Stimulated activated CD8-positive, alpha-beta memory T cell treated with anti-CD3 and anti-CD28 coated beads, Interleukin-2, amount 100 ng/mL, for 48 hours (primary cell): ENCODE measurements around the gene PACSIN2.
"Not testable (repeated sequence)": the region's sequence is repeated elsewhere in the genome, so short reads cannot be mapped to it uniquely, and the experiment has no call there.

Experiments
- DNase-seq, 2 donors: peaks; one replicate each; pipeline ENCODE4 v3.0.0-alpha.2; 2020; ENCODE audit warnings: low read depth in 2 of 2

Gene PACSIN2

DNA sequence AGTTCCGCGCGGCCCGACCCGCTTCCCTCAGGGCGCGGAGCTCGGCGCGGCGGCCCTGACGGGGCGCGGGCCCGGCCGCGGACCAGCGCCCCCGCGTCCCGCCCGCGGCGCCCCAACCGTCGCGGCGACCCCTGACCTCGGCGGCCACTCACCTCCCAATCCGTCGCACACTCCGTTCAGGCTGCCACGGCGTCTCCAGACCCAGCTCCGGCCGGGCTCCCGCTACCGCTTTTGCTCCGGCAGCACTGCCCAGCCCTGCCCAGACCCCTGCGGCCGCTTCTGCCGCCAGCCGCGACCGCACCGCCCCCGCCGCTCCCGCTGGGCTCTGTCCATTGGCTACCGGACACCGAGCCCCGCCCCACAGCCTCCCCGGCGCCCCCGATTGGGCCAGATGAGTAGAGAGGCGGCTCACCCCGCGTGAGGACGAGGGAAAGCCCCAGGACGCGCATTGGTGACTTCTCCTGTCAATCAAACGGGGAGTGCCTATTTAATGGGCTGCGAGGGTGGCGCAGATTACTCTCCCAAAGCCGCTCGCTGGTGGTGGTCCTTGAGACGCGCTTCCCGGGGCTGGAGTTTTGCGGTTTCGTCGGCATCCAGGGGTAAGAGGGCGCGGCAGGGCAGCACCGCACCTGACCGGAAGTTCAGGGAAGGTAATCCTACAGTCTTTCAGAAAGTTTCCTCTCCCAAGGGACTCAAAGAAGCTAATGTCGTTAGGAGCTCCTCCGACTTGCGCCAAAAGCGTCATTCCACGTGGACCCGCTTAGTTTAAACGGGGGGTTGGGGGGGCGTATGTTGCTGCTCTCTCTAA is at the start of gene PACSIN2:
Gene PACSIN2 (minus strand): TSS at position 281 of the 808 bp plus-strand sequence. CDS start 103,069 bp downstream, outside the sequence.
- DNase-seq, result peak; percentile 97

DNA sequence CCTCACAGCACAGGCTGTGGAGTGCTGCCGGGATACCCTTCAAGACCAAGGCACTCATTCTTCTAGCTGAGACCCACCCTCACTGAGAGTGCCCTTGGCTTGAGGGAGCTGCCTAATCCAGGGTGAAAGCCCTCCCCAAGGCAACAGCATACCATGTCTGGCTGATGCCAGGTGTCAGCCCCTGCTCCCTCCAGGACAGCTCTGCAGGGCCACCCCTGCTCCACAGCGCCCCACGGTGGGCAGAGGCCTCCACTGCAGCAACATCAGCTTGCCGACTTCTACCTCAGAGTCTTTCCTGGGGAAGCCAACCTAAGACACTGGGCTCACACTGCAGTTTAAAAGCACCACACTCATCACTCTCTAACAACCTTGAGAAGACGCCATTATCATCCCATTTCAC is 45.2 kb upstream of the PACSIN2 start:
- DNase-seq, result peak; percentile 27 to 44

DNA sequence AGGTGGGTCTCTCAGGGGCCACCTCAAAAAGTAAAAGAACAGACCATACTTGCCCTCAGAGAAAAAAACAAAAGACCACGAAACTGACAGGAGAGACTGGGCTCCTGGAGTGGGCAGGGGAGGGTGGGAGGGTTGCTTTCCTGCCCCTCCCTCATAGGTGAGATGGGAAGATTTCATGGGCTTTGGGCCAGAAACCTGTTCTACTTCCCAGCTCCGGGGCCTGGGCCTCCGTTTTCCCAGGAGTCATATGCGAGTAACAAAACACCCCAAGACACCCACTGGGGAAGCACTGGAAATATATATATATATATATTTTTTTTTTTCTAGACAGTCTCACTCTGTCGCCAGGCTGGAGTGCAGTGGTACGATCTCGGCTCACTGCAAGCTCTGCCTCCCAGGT is 42.7 kb upstream of the PACSIN2 start:
- DNase-seq, result no peak

DNA sequence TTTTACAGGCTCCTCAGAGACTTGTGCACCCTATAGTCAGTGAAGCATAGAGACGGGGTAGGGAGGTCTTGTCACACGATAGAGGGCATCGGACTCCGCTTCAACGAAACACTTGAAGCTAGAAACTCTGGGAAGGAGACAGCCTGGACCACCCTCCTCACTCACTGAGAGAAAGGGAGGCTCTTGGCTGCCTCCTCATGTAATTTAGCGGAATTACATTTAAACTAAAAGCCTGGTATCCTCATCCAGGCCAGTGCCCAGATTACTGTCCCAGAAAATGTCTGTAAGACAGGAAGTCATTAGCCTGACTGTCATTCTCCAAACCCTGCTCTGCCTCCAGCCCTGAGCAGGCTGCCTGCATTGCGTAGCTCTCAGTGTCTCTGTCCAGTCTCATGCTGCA is 38.2 kb upstream of the PACSIN2 start:
- no peak for DNase-seq

GRCh38 chr22:43050995-43051394 is 36.0 kb upstream of the PACSIN2 start:
- DNase-seq, result no peak

GRCh38 chr22:43047605-43048004 is 32.7 kb upstream of the PACSIN2 start:
- DNase-seq, result no peak

DNA sequence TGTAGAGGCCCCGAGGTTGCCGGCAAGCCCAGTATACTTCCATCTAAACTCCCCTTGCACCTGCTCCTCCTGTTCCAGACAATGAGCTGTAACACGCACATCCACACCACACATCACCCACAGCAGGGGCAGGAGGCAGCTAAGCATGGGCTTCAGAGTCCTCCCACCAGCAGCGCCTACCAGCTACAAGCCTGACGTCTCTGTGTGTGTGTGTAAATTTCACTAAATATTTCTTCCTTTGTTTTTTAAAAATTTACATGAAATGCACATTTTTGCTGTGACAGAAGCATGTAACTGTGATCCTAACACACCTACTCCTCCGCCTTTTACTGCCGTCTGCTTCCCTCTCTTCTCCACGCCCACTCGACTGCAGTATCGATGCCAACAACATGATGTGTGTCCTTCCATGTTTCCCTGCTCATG is 29.4 kb upstream of the PACSIN2 start:
- no peak for DNase-seq

DNA sequence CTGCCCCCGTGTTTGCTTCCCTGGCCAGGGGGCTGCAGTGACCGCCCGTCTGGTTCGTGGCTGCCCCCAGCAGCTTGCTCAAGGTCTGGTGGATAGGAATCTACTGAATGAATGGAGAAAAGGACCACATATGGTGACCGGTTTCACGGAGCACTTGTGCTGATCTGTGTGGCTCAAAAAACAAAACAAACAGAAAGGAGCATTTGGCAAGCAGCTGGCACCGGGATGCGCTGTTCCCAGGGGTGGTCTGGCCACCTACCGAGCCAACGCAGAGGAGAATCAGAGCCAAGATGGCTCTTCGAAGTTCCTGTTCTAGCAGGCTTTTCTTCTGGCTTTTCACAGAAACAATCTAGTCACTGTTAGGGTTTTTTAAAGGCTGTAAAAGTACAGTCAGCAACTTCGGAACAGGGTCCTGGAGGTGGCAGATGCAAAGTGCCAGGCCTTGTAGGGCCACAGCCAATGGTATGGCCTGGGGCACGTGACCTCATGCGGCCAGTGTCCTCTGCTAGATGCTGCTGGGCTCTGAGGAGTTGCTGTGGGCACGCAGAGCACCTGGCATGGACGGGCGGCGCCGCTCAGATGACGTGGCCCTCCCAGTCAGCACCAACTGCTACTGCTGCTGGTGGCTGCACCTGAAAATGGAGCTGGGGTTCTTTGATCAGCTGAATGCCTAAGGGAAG is 27.3 kb upstream of the PACSIN2 start:
- DNase-seq, result no peak

DNA sequence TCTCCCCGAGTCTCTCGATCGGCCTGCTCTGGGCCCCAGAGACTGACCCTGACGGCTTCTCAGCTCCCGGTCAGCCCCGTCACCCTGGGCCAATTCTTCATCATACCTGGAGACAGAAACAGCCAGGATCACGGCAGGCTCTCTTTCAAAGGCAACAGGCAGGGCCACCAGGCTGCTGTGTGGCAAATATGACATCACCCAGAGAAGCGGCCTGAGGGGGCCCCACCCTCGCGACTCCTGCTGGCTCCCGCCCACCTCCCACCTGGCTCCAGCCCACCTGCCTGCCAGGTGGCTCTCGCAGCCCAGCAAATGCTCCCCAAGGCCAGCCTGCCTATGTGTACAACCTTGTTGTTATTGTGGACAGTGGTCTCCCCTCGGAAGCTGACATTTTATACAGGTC is 24.9 kb upstream of the PACSIN2 start:
- no peak for DNase-seq

DNA sequence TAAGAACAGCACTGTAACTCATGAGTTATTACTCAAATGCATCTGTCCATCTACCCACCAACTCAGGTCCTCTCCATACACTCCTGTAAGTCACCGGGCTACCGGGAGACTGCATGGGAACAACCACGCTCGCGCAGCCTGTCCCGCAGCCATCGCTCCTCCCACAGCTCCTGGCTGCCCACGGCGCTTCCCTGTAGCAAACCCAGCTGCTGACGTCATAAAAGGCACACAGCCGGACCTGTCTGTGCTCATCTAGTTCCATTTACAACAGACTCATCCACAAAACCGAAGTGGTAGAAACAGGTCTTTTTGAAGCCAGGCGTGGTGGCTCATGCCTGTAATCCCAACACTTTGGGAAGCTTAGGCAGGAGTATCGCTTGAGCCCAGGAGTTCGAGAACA is 23.4 kb upstream of the PACSIN2 start:
- no peak for DNase-seq

DNA sequence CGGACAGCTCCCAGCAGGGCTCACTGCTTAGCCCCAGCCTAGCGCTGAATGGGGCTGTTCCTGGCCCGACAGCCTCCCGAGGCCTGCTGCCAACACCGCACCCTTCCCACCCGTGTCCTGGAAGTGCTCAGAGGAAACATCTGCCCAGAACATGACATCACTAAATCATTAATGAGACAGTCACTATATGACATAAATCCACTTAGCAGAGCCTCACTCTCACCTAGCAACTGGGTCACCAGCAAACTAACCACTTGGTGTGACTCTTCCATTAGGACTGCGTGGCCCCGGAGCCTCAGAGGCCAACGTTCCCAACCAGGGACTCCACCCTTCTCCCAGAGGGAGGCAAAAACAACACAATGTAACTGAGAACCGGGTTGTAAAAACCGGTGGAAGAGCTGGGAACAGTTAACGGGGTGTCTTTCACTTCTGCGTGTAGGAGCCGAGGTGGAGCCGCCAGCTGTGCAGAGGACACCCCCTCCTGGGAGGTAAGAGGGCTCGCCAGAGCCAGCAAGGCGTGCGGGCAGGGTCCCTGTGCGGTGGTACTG is 21.4 kb upstream of the PACSIN2 start:
- no peak for DNase-seq

GRCh38 chr22:43035250-43035649 is 20.3 kb upstream of the PACSIN2 start:
- DNase-seq, result no peak

DNA sequence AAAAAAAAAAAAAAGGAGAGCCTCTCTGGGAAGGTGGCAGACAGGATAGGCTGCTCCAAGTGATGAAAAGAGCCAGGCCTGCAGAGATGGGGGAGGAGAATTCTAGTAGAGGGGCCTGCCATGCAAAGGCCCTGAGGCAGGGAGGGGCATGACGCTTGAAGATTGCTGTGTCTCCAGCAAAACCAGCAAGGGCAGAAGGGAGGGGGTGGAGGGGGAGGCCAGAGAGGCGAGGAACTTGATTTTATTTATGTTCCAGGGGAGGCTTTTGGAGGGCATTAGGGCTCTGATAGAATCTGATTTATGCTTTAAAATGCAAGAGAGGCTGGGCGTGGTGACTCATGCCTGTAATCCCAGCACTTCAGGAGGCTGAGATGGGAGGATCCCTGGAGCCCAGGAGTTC is 16.7 kb upstream of the PACSIN2 start:
- no peak for DNase-seq

DNA sequence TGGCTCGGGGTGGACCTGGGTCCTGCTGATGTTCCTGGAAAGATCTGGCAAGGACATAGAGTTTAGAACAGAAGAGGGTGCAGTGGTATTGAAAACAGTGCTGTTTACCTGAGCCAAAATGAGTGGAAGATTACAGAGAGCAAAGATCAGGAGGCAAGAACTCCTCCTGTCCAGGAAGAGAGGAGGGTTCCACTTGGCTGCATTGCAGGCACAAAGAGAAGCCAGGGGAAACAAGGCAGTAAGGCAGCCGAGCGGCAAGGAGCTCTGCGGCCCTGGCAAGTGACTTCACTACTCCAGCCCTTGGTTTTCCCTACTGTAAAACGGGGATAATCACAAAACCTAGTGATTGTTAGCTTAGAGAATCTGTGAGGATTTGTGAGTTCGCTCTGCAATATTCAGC is 3.7 kb upstream of the PACSIN2 start:
- DNase-seq, result no peak

- no peak for DNase-seq
Measured at GRCh38 chr22:43017525-43018460, 2.8 kb upstream of the PACSIN2 start.

DNA sequence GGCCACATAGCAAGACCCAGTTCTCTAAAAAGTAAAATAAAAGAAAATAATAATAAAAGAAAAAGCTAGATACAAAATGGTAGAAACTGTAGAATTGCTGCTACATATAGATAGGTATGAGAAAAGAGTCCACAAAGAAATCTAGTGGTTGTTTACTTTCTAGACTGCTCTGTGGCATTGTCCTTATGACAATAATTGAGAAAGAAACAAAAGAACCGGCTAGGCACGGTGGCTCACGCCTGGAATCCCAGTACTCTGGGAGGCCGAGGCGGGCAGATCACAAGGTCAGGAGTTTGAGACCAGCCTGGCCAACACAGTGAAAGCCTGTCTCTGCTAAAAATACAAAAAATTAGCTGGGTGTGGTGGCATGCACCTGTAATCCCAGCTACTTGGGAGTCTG is 1.2 kb upstream of the PACSIN2 start:
- not testable (repeated sequence) for DNase-seq

- no peak for DNase-seq
Measured at GRCh38 chr22:43015677-43016042, 711 bp upstream of the PACSIN2 start.

DNA sequence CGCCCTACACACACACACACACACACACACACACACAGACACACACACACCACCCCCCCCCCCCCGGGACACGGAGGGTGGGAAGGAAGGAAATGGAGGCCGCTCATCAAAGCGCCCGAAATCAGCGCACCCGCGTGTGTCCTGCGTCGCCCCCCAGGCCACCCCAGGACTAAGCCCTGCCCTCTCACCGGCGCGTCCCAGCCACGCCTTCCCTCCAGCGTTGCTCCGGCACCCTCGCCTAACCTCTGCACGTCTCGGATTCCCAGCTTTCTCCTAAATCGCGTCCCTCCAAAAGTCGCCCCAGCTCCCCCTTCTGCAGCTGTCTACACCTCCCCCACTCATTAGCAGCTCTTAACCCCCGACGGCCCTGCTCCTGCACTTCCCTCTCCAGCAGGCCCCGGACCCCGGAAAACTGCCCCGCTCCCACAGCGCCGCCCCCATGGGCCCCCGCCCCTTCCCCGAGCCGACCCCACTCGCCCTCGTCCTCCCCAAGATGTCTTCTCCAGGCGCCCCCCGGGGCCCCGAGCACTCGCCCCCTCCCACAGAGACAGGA is 557 bp downstream of the PACSIN2 start:
- DNase-seq, result no peak

GRCh38 chr22:43013355-43014315 is 1.3 kb downstream of the PACSIN2 start:
- no peak for DNase-seq

- DNase-seq, result no peak
Measured at GRCh38 chr22:43012390-43012789, 2.6 kb downstream of the PACSIN2 start.
